Neutrophil (primary cell): ENCODE measurements around the gene B4GAT1.

Source experiments
- H3K27ac ChIP-seq: fragments of 200-600 bp; sonication (generic); 2 replicates; pipeline ENCODE4 v1.5.1; 2016; ENCODE audit warnings: mild to moderate bottlenecking, moderate library complexity
- H3K27me3 ChIP-seq: fragments of 200-600 bp; sonication (generic); 2 replicates; pipeline ENCODE4 v1.6.0; 2016; ENCODE audit warnings: mild to moderate bottlenecking
- H3K36me3 ChIP-seq: fragments of 200-600 bp; sonication (generic); 2 replicates; pipeline ENCODE4 v1.5.1; 2017
- H3K4me1 ChIP-seq, 2 experiments: fragments of 200-600 bp in 1 of 2; sonication (generic) in 1 of 2; 1 replicate in 1 of 2; 2 replicates in 1 of 2; pipeline versions ENCODE4 v1.5.1 to v1.6.1; 2013 to 2016; ENCODE audit warnings: low read depth in 1 of 2, low read length in 1 of 2, mild to moderate bottlenecking in 1 of 2, moderate library complexity in 1 of 2; ENCODE audit not compliant: control insufficient read depth in 1 of 2, insufficient read depth in 1 of 2
- H3K4me3 ChIP-seq, 2 experiments: fragments of 200-600 bp in 1 of 2; sonication (generic) in 1 of 2; 1 replicate in 1 of 2; 2 replicates in 1 of 2; pipeline ENCODE4 v1.5.1; 2013 to 2016; ENCODE audit warnings: low read depth in 1 of 2, low read length in 1 of 2, mild to moderate bottlenecking in 1 of 2, moderate library complexity in 1 of 2
- H3K9me3 ChIP-seq: fragments of 200-600 bp; sonication (generic); 2 replicates; pipeline ENCODE4 v1.5.1; 2016
- TF ChIP-seq, protein P1 (sequence below): fragments of 200-600 bp; sonication (generic); IDR thresholded peaks from 2 replicates; pipeline ENCODE4 v1.5.1; 2016; ENCODE audit warnings: antibody characterized with exemption

Gene B4GAT1

DNA sequence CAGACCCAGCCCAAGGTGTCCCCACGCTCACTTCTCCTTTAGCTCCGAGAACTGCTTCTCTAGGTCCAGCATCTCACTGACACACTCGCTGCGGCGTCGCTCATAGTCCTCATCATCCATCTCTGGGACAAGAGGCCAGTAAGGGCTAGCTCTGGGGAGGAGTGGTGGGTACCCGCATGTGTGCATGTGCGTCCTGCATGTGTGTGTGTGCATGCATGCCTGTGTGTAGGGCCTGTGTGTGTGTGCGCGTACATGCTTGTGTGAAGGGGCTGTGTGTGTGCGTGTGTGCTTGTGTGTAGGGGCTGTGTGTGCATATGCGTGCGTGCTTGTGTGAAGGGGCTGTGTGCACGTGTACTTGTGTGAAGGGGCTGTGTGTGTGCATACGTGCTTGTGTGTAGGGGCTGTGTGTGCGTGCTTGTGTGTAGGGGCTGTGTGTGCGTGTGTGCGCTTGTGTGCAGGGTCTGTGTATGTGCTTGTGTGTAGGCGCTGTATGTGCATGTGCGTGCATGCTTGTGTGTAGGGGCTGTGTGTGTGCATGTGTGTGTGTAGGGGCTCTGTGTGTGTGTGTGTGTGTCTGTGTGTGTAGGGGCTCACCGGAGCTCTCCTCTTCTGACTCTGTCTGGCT is 5.8 kb downstream of the B4GAT1 start:
- Histone ChIP-seq H3K27ac (no peak overlapping the region), H3K27me3 (peaks cover 9% of the 10 kb centered on the region), H3K9me3 (no peaks in the 10 kb centered on the region), H3K4me3 (no peak overlapping the region), H3K36me3 (peaks cover 69% of the 10 kb centered on the region), H3K4me1 (peaks cover 20 to 23% of the 10 kb centered on the region in 2 experiments)
- TF ChIP-seq, protein P1, sequence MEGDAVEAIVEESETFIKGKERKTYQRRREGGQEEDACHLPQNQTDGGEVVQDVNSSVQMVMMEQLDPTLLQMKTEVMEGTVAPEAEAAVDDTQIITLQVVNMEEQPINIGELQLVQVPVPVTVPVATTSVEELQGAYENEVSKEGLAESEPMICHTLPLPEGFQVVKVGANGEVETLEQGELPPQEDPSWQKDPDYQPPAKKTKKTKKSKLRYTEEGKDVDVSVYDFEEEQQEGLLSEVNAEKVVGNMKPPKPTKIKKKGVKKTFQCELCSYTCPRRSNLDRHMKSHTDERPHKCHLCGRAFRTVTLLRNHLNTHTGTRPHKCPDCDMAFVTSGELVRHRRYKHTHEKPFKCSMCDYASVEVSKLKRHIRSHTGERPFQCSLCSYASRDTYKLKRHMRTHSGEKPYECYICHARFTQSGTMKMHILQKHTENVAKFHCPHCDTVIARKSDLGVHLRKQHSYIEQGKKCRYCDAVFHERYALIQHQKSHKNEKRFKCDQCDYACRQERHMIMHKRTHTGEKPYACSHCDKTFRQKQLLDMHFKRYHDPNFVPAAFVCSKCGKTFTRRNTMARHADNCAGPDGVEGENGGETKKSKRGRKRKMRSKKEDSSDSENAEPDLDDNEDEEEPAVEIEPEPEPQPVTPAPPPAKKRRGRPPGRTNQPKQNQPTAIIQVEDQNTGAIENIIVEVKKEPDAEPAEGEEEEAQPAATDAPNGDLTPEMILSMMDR, result no peak

- H3K4me3 ChIP-seq, result no peak overlapping the region
- peaks cover 10% of the 10 kb centered on the region for H3K27me3 ChIP-seq
- peaks cover 27% of the 10 kb centered on the region in 2 experiments for H3K4me1 ChIP-seq
- H3K9me3 ChIP-seq, result no peaks in the 10 kb centered on the region
- H3K36me3 ChIP-seq, result peaks cover 72% of the 10 kb centered on the region
- no peak overlapping the region for H3K27ac ChIP-seq
- TF ChIP-seq, protein P1, result no peak
These were observed 6.6 kb downstream of the B4GAT1 start for GRCh38 chr11:66340596-66341501.

DNA sequence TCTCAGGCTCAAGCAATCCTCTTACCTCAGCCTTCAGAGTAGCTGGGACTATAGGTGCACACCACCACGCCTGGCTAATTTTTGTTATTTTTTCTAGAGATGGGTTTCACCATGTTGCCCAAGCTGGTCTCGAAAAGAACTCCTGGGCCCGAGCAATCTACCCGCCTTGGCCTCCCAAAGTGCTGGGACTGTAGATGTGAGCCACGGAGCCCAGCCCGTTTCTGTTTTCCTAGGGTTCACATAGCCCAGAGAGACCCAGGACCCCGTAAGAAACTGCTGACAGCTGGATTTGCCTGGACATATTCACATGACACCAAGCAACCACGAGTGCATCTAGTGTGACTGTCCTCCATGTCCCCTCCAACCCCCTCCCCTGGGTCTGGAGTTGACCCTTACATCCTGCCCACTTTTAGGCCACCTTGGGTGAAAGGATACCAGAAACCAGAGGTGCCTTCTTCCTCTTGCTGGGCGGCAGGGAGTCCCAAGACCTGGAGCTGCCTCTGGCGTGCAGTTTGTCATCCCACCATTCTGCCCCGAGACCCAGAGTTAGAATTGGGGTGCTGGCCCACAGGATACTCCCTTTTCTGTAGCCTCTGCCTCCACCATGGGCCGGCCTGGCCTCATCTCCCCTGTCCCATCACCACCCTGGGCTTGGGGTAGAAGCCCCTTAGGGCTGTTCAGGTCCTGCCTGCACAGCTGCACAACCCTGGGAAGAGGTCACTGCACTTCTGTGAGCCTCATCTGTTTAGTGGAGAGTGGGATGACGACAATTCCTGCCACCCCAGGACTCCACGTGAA is 7.5 kb downstream of the B4GAT1 start:
- peaks cover 31 to 32% of the 10 kb centered on the region in 2 experiments for H3K4me1 ChIP-seq
- no peak overlapping the region for H3K4me3 ChIP-seq
- H3K9me3 ChIP-seq, result no peaks in the 10 kb centered on the region
- peaks cover 20% of the 10 kb centered on the region for H3K27me3 ChIP-seq
- no peak overlapping the region for H3K27ac ChIP-seq
- TF ChIP-seq, protein P1, result no peak
- peaks cover 72% of the 10 kb centered on the region for H3K36me3 ChIP-seq

DNA sequence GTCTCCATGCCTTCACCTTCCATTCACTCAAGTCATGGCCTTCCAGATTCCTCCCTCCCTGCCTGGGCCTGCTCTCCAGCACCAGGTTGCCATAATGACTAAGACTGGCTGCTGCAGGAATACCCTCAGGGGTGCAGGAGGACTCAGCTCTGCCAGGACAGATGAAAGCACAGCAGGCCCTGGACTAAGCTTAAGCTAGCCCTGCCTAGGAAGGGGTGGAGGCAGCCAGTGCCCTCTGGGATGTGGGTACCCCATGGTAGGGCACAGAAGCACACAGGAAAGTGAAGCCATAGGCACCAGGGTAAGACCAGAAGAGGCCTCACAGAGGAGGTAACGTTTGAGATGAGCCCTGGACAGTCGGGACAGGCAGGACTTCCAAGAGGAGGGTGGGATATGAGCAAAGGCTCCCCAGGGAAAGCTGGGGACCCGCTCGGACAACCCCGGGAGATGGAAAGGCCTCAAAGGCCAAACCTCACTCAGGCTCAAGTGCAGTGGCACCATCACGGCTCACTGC is 8.2 kb downstream of the B4GAT1 start:
- Histone ChIP-seq H3K4me1 (peaks cover 27 to 29% of the 10 kb centered on the region in 2 experiments), H3K4me3 (no peak overlapping the region), H3K27ac (no peak overlapping the region), H3K27me3 (peaks cover 20% of the 10 kb centered on the region), H3K36me3 (peaks cover 72% of the 10 kb centered on the region), H3K9me3 (no peaks in the 10 kb centered on the region)
- TF ChIP-seq, protein P1, result no peak
